ENCODE results near the gene TDRD7.

TDRD7 gene

GRCh38 chr9:97411789-97412625 lies at the start of gene TDRD7:
Gene TDRD7 (plus strand): TSS chr9:97412096. CDS start chr9:97428466, 16,370 bp downstream.
- peak; percentile 92 to 93 for DNase-seq

GRCh38 chr9:97362777-97363545 lies 48.9 kb upstream of the TDRD7 start:
- no peak for DNase-seq

- no peak for DNase-seq
These were observed 48.1 kb upstream of the TDRD7 start for GRCh38 chr9:97363661-97364299.

GRCh38 chr9:97364769-97365490 lies 47.0 kb upstream of the TDRD7 start:
- no peak for DNase-seq

- DNase-seq, result no peak
These were observed 46.3 kb upstream of the TDRD7 start for GRCh38 chr9:97365634-97366033.

GRCh38 chr9:97366476-97366875 lies 45.4 kb upstream of the TDRD7 start:
- no peak for DNase-seq

- DNase-seq, result no peak
These were observed 45.0 kb upstream of the TDRD7 start for GRCh38 chr9:97366889-97367288.

GRCh38 chr9:97367729-97368128 lies 44.2 kb upstream of the TDRD7 start:
- no peak for DNase-seq

GRCh38 chr9:97368964-97369363 lies 42.9 kb upstream of the TDRD7 start:
- no peak for DNase-seq

- no peak for DNase-seq
These were observed 39.3 kb upstream of the TDRD7 start for GRCh38 chr9:97372580-97372979.

- DNase-seq, result no peak
These were observed 38.6 kb upstream of the TDRD7 start for GRCh38 chr9:97373331-97373730.

GRCh38 chr9:97374811-97375210 lies 37.1 kb upstream of the TDRD7 start:
- no peak for DNase-seq

GRCh38 chr9:97376902-97377301 lies 35.0 kb upstream of the TDRD7 start:
- DNase-seq, result no peak

- no peak for DNase-seq
These were observed 29.7 kb upstream of the TDRD7 start for GRCh38 chr9:97382099-97382718.

GRCh38 chr9:97384406-97385262 lies 27.3 kb upstream of the TDRD7 start:
- DNase-seq, result no peak

- no peak for DNase-seq
These were observed 26.2 kb upstream of the TDRD7 start for GRCh38 chr9:97385626-97386264.

GRCh38 chr9:97386265-97386633 lies 25.6 kb upstream of the TDRD7 start:
- no peak for DNase-seq

GRCh38 chr9:97386733-97387503 lies 25.0 kb upstream of the TDRD7 start:
- DNase-seq, result peak; percentile 85 to 86

- DNase-seq, result no peak
These were observed 24.4 kb upstream of the TDRD7 start for GRCh38 chr9:97387504-97387886.
